Amniotic stem cell (primary cell): ENCODE data around the gene OR51A7.
"Not testable (repeated sequence)": the region's sequence is repeated elsewhere in the genome, so short reads cannot be mapped to it uniquely, and the experiment has no call there.

Experiments
- DNase-seq: peaks from one replicate; lab custom pipeline; 2025; lab: John Stamatoyannopoulos, UW

Gene OR51A7, protein sequence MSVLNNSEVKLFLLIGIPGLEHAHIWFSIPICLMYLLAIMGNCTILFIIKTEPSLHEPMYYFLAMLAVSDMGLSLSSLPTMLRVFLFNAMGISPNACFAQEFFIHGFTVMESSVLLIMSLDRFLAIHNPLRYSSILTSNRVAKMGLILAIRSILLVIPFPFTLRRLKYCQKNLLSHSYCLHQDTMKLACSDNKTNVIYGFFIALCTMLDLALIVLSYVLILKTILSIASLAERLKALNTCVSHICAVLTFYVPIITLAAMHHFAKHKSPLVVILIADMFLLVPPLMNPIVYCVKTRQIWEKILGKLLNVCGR

DNA sequence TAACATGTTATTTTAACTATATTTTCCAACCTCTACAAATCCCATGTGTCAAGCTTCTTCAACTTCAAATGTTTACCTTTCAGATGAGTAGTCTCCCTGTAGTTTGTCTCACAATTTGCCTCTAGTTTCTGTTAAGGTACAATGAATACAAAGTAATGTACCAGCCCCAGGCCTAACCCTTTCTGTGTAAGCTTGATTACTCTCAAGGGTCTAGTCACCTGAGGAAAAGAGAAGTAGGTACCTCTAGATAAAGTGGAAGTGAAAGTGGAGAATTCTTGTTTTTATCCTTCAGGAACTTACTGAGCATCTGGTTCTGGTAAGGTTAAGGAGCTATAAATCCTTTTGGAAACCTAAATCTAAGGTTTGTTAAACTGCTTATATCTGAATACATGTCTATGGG is at the start of gene OR51A7:
Gene OR51A7 (plus strand): TSS at position 300 of the 400 bp plus-strand sequence. CDS start 3,587 bp downstream, outside the sequence.
- no peak for DNase-seq

DNA sequence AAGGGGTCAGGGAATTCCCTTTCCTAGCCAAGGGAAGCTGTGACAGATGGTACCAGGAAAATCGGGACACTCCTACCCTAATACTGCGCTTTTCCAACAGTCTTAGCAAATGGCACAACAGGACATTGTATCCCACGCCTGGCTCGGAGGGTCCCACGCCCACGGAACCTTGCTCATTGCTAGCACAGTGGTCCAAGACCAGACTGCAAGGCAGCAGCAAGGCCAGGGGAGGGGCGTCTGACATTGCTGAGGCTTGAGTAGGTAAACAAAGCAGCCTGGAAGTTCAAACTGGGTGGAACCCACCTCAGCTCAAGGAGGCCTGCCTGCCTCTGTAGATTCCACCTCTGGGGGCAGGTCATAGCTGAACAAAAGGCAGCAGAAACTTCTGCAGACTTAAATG is 49.3 kb upstream of the OR51A7 start:
- DNase-seq, result not testable (repeated sequence)

DNA sequence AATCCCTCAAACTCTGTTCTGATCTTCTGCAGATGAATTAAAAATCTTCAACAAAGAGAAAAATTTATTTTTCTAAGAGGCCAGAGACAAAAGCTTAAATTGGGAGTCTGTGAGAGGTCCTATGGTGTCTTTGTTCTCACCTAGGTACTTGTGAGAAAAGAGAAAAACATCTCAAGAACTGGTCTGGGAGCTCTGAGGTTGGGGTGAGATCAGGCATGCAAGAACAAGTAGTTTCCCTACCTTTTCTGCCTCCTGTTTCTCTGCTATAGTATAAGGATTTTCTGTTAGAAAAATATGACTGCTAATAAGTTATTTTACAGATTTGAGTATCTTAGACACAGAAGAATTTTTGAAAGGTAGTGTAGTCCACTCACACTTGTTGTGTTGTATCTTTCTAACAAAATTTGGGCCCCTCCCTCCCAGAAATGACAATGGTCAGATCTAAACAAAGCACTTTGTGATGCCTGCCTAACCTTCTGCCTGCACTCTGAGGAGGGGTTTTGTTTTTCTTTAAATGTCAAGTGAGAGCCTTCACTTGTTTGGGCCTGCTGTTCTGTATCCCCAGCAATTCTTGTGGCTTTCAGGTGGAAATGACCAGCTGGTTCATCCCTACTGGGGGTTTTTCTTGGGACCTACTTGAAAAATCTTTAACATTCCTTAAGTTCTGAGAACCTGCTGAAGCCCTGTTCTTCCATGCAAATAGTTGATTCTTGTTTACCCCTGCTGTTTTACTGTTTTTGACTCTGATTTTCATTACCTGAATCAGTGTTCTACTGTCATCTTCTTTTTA is 40.9 kb upstream of the OR51A7 start:
- no peak for DNase-seq

DNA sequence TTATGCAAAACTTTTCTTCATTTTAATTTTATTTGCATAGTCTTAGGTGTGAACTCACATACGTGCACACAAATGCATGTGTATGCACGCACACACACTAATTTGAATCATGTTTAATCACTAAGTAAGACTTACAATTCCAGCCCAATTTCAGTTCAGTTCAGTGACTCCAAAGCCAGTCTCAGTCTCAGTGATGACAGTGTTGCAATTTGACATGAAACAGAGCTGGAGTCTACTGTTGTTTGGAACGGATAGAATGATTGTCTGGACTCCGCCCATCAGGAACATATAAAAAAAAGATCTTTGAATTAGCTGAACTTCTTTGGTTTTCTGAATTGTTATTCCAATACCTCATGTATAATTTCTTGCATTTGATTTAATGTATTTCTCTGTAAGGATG is 39.7 kb upstream of the OR51A7 start:
- no peak for DNase-seq

DNA sequence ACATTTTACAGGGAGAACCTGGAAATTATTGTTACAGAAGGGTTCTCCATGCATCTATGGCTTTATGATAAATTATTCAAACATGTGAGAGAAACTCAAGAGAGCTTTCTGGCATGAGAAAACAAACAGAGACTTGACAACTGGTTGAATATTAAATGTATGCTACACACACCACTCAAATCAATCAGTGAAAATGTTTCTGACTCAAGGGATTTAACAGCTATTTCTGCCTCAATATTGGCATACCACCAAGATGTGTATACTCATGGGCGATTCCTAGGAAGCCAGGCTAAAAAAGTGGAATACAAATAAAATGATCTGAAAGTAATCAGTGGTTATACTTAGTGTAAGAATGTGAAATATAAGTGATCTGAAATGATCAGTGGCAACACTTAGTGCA is 37.7 kb upstream of the OR51A7 start:
- no peak for DNase-seq

DNA sequence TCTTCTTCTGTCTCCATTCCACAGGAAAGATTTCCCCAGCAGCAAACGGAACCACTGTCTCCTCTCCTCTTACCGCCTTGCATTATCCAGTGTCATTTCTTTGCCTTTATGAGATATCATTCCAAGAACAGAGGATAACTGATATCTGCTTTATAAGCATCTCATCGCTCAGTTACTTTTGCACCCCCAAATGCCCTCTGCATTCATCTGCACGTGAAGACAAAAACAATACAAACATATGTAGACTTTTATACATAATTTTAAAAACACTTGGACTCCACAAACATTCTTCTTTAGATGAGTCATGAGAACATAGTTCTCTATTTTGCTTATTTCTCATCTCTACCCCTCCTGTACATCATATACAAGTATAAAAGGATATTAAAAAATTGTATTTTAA is 22.4 kb upstream of the OR51A7 start:
- no peak for DNase-seq

DNA sequence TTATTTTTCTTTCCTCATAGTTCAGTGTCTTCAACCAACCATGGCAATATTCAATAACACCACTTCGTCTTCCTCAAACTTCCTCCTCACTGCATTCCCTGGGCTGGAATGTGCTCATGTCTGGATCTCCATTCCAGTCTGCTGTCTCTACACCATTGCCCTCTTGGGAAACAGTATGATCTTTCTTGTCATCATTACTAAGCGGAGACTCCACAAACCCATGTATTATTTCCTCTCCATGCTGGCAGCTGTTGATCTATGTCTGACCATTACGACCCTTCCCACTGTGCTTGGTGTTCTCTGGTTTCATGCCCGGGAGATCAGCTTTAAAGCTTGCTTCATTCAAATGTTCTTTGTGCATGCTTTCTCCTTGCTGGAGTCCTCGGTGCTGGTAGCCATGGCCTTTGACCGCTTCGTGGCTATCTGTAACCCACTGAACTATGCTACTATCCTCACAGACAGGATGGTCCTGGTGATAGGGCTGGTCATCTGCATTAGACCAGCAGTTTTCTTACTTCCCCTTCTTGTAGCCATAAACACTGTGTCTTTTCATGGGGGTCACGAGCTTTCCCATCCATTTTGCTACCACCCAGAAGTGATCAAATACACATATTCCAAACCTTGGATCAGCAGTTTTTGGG is 21.6 kb upstream of the OR51A7 start, which contains the start of gene OR51T1:
Gene OR51T1 (plus strand): TSS at position 41 of the 641 bp plus-strand sequence. CDS start 0 bp downstream, at position 41.
- DNase-seq, result no peak

DNA sequence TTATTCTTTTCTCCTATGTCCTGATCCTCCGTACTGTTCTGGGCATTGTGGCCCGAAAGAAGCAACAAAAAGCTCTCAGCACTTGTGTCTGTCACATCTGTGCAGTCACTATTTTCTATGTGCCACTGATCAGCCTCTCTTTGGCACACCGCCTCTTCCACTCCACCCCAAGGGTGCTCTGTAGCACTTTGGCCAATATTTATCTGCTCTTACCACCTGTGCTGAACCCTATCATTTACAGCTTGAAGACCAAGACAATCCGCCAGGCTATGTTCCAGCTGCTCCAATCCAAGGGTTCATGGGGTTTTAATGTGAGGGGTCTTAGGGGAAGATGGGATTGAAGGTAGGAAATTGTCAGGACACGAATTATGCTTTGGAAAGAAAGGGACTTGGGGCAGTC is 21.0 kb upstream of the OR51A7 start:
- DNase-seq, result no peak

DNA sequence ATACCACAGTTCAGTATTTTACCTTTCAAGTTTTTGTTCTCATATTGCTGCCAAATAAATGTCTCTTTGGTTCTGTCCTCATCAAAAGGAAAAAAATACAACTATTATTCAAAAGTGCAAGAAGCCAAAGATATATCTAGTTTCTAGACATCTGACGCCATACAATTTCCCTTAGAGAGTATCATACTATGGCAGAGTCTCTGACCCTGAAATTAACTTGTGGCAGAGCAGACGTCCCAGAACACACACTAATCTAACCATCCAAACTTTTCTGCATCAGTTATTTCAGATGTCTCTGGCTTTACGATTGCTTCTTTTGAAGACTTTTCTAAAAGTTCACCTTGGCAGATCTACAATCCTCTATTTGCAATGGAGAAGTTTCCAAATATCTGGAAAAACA is 19.2 kb upstream of the OR51A7 start:
- DNase-seq, result no peak

DNA sequence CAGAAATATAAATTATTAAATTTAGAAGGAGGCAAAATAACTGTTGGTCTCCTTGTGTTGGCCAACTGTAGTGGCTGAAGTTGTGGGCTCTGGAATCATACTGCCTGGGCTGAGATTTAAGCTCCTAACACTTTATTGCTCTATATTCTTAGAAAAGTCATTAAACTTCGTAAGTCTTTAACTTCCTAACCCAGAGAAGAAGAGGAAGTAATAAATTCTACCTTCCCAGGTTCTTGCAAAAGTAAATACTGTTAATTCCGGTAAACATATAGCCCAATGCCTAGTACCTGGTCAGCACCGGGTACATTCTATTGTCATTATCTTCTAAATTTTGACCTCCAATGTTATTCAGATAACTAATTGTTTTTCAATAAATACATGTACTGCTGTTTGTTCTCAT is 17.4 kb upstream of the OR51A7 start:
- DNase-seq, result no peak

DNA sequence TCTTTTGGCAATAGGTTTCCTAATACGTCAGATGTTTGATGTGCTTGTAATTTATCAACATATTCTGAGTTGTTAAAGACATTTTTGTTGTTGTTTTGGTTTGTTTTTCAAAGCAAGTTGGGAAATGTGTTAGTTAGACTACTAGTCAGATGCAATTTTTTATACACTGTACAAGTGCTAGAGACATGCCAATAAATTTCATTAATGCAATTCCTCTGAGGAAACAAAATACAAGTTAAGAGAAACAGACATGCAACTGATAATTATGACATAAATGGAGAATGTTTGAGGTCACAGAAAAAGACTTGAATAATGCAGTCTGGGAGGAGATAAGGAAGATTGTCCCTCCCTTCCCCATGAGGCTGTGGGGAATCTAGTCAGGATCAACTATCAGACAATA is 16.0 kb upstream of the OR51A7 start:
- no peak for DNase-seq

DNA sequence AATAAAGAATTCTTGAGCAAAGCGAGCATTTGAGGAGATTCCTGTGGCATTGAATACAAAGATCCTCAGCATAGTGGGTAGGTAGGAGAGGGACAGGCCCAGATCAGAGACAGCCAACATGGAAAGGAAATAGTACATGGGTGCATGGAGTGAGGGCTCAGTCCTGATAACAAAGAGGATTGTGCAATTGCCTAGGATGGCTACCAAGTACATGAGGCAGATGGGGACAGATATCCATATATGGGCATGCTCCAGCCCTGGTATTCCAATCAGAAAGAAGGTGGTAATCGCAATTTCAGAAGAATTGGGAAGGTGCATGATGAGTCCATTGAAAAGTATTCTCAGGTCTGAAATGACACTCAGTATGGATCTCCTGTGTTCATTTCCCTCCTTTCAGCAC is 13.3 kb upstream of the OR51A7 start:
- no peak for DNase-seq

DNA sequence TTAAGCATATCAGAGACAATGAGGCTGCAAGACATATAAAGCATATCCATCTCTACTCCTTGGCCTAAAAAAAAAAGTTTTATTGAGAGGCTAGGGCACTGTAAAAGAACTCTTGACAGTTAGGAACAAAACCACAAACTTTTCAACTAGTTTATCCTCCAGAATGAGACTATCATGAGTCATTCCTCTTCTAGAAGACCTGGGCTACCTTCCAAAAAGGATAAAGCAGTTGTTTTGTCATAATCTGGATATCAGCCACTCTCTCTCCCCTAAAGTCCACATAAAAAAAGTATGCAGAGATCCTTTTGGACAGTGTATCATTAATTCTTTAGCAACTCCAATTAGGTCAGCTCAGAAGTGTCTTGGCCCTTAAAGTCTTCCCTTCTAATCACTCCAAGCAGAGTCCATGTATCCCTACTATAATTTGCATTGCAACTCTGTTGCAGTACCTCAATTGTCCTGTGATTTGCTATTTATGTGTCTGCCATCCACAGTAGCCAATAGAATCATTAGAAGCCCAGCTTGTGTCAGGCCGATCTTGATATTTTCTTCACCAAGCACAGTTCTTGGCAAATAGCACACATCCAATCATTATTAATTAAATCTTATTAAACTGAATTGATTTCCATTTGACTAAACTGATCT is 11.5 kb upstream of the OR51A7 start:
- DNase-seq, result no peak

DNA sequence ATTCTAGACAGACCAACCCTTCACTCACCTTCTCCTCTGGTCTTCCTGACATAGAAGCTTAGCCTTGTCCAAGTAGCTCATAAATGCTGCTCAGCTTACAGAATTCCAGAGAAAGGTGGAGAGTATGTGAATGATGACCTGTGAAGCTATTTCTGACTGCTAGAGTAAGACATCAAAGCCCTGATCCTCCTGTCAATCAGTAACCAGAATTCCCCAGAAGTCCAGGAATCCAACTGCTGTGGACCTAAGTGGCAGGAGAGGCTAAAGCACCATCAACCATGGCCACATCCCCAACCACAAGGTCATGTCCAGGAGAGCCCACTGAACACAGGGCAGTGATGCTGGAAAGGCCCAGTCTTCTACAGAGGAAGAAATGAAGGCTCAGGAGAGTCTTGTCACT is 13.0 kb downstream of the OR51A7 start:
- no peak for DNase-seq

DNA sequence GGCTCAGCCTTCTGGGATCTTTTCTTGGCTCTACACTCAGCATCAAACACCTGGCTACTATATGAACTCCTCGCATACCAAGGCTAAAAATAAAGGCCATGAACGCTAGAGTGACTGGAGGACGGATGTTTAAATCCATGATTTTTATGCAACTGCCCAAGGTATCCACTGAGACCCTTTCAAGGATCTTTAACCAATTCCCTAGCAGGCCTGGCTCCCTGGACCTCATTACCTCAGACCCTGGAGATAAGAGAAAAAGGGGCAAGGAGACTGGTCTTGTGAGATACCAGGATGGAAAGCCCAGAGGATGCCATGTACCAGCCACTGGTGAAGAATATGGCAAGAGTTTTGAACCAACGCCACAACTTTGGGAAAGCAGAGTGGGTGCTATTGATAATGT is 15.7 kb downstream of the OR51A7 start, which contains the start of gene OR51G2:
Gene OR51G2 (minus strand): TSS at position 101 of the 400 bp plus-strand sequence. CDS start 3,687 bp downstream, outside the sequence.
- no peak for DNase-seq

DNA sequence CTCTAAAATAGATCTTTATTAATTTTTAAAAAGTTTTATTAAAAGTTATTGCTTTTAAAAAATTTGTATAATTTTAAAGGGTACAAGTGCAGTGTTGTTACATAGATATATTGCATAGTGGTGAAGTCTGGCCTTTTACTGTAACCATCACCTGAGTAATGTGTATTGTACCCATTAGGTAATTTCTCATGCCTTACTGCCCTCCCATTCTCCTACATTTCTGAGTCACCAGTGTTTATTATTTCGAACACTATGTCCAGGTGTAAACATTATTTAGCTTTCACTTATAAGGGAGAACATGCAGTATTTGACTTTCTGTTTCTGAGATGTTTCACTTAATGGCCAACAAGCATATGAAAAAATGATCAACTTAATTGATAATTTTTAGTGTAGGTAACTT is 18.2 kb downstream of the OR51A7 start:
- DNase-seq, result no peak

DNA sequence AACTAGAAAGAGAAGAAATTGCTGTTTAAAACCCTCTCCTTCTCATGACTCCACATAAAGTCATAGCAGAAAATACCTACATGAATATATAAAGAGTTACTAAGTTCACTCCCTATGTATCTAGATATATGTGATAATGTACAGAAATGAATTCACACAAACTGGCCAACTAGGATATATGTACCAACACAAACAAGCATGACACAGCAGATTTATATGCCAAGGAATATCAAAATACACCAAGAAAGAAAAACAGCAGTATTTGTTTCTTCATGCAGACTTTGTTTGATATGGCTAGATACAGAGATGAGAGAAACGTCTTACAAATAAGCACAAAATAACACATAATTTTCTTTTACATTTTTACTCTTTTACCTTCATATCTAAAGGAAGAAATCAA is 18.7 kb downstream of the OR51A7 start:
- no peak for DNase-seq

DNA sequence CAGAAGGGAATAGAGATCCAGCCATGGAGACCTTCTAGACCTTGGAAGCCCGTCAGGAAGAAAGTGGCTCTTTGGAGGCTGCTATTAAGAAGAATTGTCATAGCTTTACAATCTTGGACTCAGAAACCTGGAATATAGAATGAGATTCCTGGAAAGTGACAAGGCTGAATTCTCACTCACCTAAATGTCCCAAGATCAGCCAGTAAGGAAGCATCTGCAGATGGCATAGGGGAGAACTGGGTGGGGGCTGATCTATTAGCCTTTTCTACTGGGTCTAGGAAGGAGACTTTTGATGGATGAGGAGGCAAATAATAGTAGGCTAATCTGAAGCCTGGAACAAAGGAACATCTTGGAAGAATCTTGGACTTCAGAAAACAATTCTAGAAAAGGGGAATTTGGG is 20.7 kb downstream of the OR51A7 start, which contains the start of gene OR51G1:
Gene OR51G1 (minus strand): TSS at position 101 of the 400 bp plus-strand sequence. CDS start 0 bp downstream, at position 101.
- DNase-seq, result no peak

DNA sequence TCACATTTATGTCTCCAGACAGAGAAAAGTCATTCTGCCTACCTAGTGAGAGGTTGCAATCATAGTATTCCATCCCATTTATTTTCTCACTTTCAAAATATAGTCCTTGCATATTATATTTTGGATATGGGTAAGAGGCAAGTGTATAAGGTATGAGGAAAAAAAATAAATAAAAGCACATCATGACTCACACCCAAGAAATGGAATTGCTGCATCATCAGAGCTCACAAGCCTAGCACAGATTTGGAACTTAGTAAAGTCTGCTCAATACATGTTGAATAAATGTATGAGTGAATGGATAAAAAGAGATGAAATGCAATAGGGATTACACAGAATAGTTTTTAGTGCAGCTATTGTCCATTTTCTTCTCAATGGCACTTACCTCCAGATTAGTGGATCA is 23.0 kb downstream of the OR51A7 start:
- no peak for DNase-seq

DNA sequence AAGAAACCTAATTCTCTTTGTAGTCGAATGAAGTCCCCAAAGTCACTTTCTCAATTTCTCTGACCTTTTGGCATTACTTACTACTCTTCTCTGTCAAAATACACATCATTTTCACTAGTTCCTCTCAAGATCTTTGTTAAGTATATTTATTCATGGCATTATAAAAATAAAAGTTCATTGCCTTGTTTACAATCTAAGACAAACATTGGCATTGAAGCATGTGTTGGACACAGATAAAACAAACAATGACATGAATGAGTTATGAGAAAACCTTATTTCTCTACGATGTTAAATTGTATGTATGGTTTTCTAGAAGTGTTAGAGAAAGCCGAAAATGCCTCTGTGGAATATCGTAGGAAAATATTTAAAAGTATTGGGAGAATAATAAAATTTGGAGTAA is 29.2 kb downstream of the OR51A7 start:
- DNase-seq, result no peak

DNA sequence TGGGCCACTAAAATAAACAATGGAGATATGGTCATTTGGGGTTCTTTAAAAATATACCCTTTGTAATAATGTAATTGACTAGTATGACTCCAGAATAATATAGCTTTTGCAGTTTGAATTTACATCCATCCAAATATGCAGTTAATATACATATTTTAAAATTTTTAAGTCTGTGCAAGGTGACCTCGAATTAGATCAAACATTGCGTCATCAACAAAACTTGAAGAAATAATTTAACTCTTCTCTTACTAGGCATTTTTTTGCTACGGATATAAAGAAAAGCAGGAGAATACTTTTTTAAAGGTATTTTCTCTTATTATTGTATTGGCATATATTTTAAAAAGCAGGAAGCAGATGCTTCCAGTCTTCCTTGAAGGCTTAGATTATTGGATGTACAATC is 33.2 kb downstream of the OR51A7 start:
- DNase-seq, result no peak

DNA sequence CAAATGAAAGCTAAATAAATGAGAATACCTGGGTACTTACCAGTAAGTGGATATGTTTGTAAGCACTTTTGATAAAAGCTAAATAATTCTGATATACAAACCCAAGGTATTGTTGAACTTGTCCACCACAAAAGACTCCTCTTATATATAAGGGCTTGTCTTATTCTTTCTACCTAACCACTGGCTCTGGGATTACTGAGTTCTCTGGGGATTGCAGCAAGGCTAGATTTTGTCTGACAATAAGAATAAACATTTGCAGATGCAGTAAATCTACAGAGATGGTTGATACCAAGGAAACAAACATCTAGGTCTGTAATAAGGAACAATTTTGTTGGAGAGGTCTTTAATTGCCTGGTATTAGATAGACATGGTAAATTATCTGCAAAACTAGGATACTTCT is 43.9 kb downstream of the OR51A7 start, which contains the start of gene OR51A4:
Gene OR51A4 (minus strand): TSS at position 101 of the 400 bp plus-strand sequence. CDS start 505 bp downstream, outside the sequence.
- DNase-seq, result no peak
